ENCODE measurements around the gene MPP3. TPM values are rescaled to one million over a fixed set of nuclear protein-coding genes. Genes with fewer than 3 reads are reported as not detected.

MPP3 gene, protein sequence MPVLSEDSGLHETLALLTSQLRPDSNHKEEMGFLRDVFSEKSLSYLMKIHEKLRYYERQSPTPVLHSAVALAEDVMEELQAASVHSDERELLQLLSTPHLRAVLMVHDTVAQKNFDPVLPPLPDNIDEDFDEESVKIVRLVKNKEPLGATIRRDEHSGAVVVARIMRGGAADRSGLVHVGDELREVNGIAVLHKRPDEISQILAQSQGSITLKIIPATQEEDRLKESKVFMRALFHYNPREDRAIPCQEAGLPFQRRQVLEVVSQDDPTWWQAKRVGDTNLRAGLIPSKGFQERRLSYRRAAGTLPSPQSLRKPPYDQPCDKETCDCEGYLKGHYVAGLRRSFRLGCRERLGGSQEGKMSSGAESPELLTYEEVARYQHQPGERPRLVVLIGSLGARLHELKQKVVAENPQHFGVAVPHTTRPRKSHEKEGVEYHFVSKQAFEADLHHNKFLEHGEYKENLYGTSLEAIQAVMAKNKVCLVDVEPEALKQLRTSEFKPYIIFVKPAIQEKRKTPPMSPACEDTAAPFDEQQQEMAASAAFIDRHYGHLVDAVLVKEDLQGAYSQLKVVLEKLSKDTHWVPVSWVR
- 30.2 TPM for total RNA-seq

GRCh38 chr17:43832976-43833829 is at the start of gene MPP3:
Gene MPP3 (minus strand): TSS chr17:43833146. CDS start chr17:43831906, 1,240 bp downstream.
- Histone ChIP-seq H3K9me3 (no peaks in the 10 kb centered on the region), H3K27ac (peak within 1 kb of the TSS; percentile 64), H3K36me3 (peaks cover 0 to 11% of the 10 kb centered on the region in 2 donors), H3K27me3 (no peaks in the 10 kb centered on the region), H3K4me3 (peak within 1 kb of the TSS; percentile 65 to 74), H3K4me1 (peaks cover 19% of the 10 kb centered on the region)
- no peak for DNase-seq (ENCODE audit: extremely low spot score in 2 of 2)
- intact Hi-C loops (cut with DNase I) = no loop called here
- TF ChIP-seq POLR2AphosphoS5 (IDR thresholded peaks at IDR 0.05; ENCODE audit: insufficient read depth in 1 of 2, low read depth in 1 of 2) (peak in 1 of 2 donors; percentile 5), CTCF (IDR thresholded peaks at IDR 0.05) (no peak), POLR2A (IDR thresholded peaks at IDR 0.05) (peak in 1 of 2 donors; percentile 25)

DNA sequence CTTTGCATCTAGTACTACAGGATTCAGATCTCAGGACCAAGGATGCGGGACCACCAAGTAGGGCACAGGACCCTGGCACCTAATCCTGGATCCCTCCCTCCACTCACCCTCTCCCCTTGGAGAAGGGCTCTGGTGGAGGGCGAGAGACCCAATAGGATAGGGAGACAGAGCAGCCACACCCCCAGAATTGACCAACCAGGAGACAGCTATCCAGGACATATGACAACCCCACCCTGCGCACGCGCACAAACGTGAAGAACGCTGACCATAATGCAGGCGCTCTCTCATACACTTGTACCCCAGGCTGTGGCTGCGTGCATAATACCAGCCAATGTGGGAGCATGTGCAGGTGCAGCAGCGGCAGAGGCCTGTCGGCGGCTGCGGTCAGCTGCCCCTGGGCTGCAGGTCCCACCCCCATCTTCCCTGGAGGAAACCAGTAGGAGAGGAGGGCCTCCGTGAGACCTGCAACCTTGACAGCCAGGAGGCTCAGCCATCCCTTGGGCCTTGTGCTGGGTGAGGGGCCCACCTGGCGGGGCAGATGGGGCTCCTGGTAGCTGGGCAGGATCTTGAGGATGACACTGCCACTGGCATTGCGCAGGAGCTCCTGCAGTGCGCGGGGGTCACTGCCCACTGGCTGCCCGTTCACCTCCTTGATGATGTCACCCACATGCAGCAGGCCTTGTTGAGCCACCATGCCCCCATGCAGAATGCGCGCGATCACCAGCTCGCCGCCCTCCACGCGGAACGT is 49.0 kb upstream of the MPP3 start:
- no peaks in the 10 kb centered on the region for H3K4me1 ChIP-seq
- intact Hi-C loops (cut with DNase I) = no loop called here
- no peaks in the 10 kb centered on the region for H3K9me3 ChIP-seq
- H3K4me3 ChIP-seq = no peak overlapping the region
- DNase-seq (ENCODE audit: extremely low spot score in 2 of 2) = no peak
- H3K27me3 ChIP-seq = no peaks in the 10 kb centered on the region
- H3K36me3 ChIP-seq = peaks cover 0 to 4% of the 10 kb centered on the region in 2 donors
- no peak overlapping the region for H3K27ac ChIP-seq
- no peak for TF ChIP-seq POLR2A (IDR thresholded peaks at IDR 0.05)
- no peak for TF ChIP-seq CTCF (IDR thresholded peaks at IDR 0.05)
- no peak for TF ChIP-seq POLR2AphosphoS5 (IDR thresholded peaks at IDR 0.05; ENCODE audit: insufficient read depth in 1 of 2, low read depth in 1 of 2)

DNA sequence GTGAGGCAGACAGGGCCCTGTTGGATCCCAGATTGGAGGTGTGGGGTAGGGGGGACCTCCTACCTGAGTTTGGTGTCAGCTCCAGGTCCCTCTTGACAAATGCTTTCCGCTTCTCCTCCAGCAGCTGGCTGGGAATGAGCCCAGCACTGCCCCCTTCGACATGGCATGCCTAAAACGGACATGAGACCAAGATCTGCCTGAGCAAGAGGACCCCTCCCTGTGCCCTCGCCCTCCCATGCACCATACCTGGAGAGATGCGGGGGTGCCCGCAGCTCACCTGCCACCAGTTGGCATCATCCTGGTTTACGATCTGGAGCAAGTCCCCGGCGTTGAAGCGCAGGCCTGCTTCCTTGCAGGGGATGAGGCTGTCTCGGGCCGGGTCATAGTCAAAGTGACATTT is 48.2 kb upstream of the MPP3 start:
- Histone ChIP-seq H3K27ac (no peak overlapping the region), H3K4me3 (no peak overlapping the region), H3K4me1 (no peaks in the 10 kb centered on the region), H3K9me3 (no peaks in the 10 kb centered on the region), H3K27me3 (no peaks in the 10 kb centered on the region), H3K36me3 (peaks cover 0 to 4% of the 10 kb centered on the region in 2 donors)
- intact Hi-C loops (cut with DNase I) = no loop called here
- no peak for TF ChIP-seq POLR2AphosphoS5 (IDR thresholded peaks at IDR 0.05; ENCODE audit: insufficient read depth in 1 of 2, low read depth in 1 of 2)
- TF ChIP-seq CTCF (IDR thresholded peaks at IDR 0.05) = no peak
- no peak for TF ChIP-seq POLR2A (IDR thresholded peaks at IDR 0.05)
- DNase-seq (ENCODE audit: extremely low spot score in 2 of 2) = no peak

DNA sequence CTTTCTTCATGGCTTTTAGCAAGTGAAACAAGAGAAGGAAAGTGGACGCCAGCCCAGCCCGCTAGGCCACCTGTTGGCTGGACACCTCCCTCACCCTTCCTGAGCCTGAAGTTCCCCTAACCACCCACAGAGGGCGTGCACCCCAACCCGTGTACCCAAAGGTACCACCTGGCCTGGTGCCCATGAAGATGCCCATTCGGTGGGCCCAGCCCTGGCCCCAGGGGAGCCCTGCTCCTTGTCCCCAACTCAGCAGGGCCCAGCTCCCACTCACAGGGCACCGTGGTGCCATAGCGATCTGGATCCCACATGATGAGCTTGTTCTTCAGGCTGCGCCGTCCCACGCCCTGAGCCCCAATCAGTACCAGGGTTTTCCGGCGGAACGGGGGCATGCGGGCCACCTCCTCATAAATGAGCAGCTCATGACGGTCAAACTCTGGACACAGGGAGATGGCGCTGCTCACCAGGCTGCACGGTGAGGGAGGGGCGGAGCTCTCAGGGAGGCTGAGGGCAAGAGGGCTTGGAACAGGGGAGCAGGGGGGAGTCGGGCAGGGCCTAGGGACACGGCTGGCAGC is 47.6 kb upstream of the MPP3 start:
- intact Hi-C loops (cut with DNase I) = no loop called here
- no peaks in the 10 kb centered on the region for H3K4me1 ChIP-seq
- H3K9me3 ChIP-seq = no peaks in the 10 kb centered on the region
- peak in 1 of 2 donors; percentile 93 for DNase-seq (ENCODE audit: extremely low spot score in 2 of 2)
- H3K27me3 ChIP-seq = no peaks in the 10 kb centered on the region
- no peak overlapping the region for H3K4me3 ChIP-seq
- no peak overlapping the region for H3K27ac ChIP-seq
- peaks cover 0 to 4% of the 10 kb centered on the region in 2 donors for H3K36me3 ChIP-seq
- TF ChIP-seq POLR2AphosphoS5 (IDR thresholded peaks at IDR 0.05; ENCODE audit: insufficient read depth in 1 of 2, low read depth in 1 of 2) = no peak
- TF ChIP-seq CTCF (IDR thresholded peaks at IDR 0.05) = peak in 2 of 3 experiments; percentile 8 to 17
